Activated B cell treated with CpG ODN at 0.5 μM for 24 hours (primary cell): ENCODE measurements around the gene FLII. TPM values are rescaled to one million over a fixed set of nuclear protein-coding genes. Genes with fewer than 3 reads are reported as not detected.
"Not testable (repeated sequence)": the region's sequence is repeated elsewhere in the genome, so short reads cannot be mapped to it uniquely, and the experiment has no call there.

Experiments used
- ATAC-seq: fragments of 200-7000 bp; cut with Tn5 transposase; one replicate; pipeline ENCODE4 v1.10.0; 2021; ENCODE audit warnings: low read depth, mild to moderate bottlenecking, moderate library complexity
- CTCF ChIA-PET: fragments of 350-600 bp; sonication (Branson Sonifier 250); formaldehyde crosslinking; loops from one replicate; lab custom pipeline; 2021; ENCODE audit warnings: antibody characterized with exemption; lab: Charles Lee
- POLR2A ChIA-PET: fragments of 350-600 bp; sonication (Branson Sonifier 250); formaldehyde crosslinking; loops from one replicate; lab custom pipeline; 2021; ENCODE audit warnings: antibody characterized with exemption; lab: Charles Lee
- DNase-seq: peaks from one replicate; pipeline ENCODE4 v3.0.0; 2022
- H3K27ac Mint-ChIP-seq: one replicate; pipeline ENCODE4 v1.8.0; 2020; ENCODE audit warnings: mixed read lengths
- H3K27me3 Mint-ChIP-seq: one replicate; pipeline ENCODE4 v1.8.0; 2021; ENCODE audit warnings: mixed read lengths
- H3K36me3 Mint-ChIP-seq: one replicate; pipeline ENCODE4 v1.8.0; 2021; ENCODE audit warnings: low read depth, mixed read lengths
- H3K4me1 Mint-ChIP-seq: one replicate; pipeline ENCODE4 v1.8.0; 2021; ENCODE audit warnings: mixed read lengths
- H3K4me3 Mint-ChIP-seq: one replicate; pipeline ENCODE4 v1.8.0; 2020; ENCODE audit warnings: mild to moderate bottlenecking, mixed read lengths
- H3K9me3 Mint-ChIP-seq: one replicate; pipeline ENCODE4 v1.8.0; 2020; ENCODE audit warnings: mixed read lengths
- CTCF ChIP-seq: fragments of 200-600 bp; IDR thresholded peaks from one replicate; pipeline ENCODE4 v1.8.0; 2022; ENCODE audit warnings: antibody characterized with exemption, mild to moderate bottlenecking
- intact Hi-C: fragments of 100-400 bp; cut with micrococcal nuclease; formaldehyde crosslinking; loops from one replicate; pipeline ENCODE4 v1.15.1; 2024
- total RNA-seq: library from RNA; stranded (reverse); gene quantifications from 2 replicates; pipeline ENCODE4 v1.2.3, GENCODE V29; 2022

The FLII gene
- total RNA-seq = 291 and 301 TPM in 2 replicates

GRCh38 chr17:18258356-18259038 is at the start of gene FLII:
FLII (minus strand) TSS chr17:18258738; CDS start chr17:18258690, 48 bp downstream.
- Mint-ChIP-seq H3K27me3 (no peaks in the 10 kb centered on the region), H3K9me3 (no peaks in the 10 kb centered on the region), H3K4me3 (peak within 1 kb of the TSS; percentile 96), H3K36me3 (peaks cover 36% of the 10 kb centered on the region), H3K4me1 (peaks cover 38% of the 10 kb centered on the region), H3K27ac (peak within 1 kb of the TSS; percentile 81)
- peak; percentile 43 for ATAC-seq
- TF ChIP-seq CTCF = no peak
- intact Hi-C loops = loop anchor here (1.0 kb wide), 1 partner anchor 10 kb away; no protein-coding TSS in a partner anchor
- POLR2A ChIA-PET = interaction anchor here (0.9 to 1.9 kb wide), 2 partner anchors 56 to 78 kb away, joined by 3 to 10 read pairs; partner anchors contain the start of genes SMCR8 and TOP3A
- DNase-seq = peak; percentile 66
- CTCF ChIA-PET = no interaction called here

- H3K4me3 Mint-ChIP-seq, H3K27me3 Mint-ChIP-seq, ATAC-seq, intact Hi-C loops, DNase-seq, H3K27ac Mint-ChIP-seq, H3K9me3 Mint-ChIP-seq, CTCF ChIA-PET, H3K4me1 Mint-ChIP-seq, POLR2A ChIA-PET: not testable (repeated sequence)
- H3K36me3 Mint-ChIP-seq = peaks cover 70% of the 10 kb centered on the region
Measured at GRCh38 chr17:18303206-18303605, 44.7 kb upstream of the FLII start.

- Mint-ChIP-seq H3K27me3 (no peaks in the 10 kb centered on the region), H3K4me1 (peaks cover 12% of the 10 kb centered on the region), H3K4me3 (no peak overlapping the region), H3K9me3 (no peaks in the 10 kb centered on the region), H3K36me3 (peaks cover 62% of the 10 kb centered on the region), H3K27ac (no peak overlapping the region)
- ATAC-seq (no peak), DNase-seq (no peak)
- no peak for TF ChIP-seq CTCF
- CTCF ChIA-PET = no interaction called here
- POLR2A ChIA-PET = no interaction called here
- intact Hi-C loops = no loop called here
Measured at GRCh38 chr17:18300725-18301480, 42.4 kb upstream of the FLII start.

GRCh38 chr17:18298061-18298460 is 39.5 kb upstream of the FLII start:
- intact Hi-C loops, H3K9me3 Mint-ChIP-seq, DNase-seq, H3K27ac Mint-ChIP-seq, H3K4me3 Mint-ChIP-seq, ATAC-seq, H3K27me3 Mint-ChIP-seq, POLR2A ChIA-PET, CTCF ChIA-PET: not testable (repeated sequence)
- Mint-ChIP-seq H3K4me1 (peaks cover 12% of the 10 kb centered on the region), H3K36me3 (peaks cover 57% of the 10 kb centered on the region)

- Mint-ChIP-seq H3K4me1 (peaks cover 7% of the 10 kb centered on the region), H3K4me3 (no peak overlapping the region), H3K36me3 (peaks cover 64% of the 10 kb centered on the region), H3K27me3 (no peaks in the 10 kb centered on the region), H3K27ac (no peak overlapping the region), H3K9me3 (no peaks in the 10 kb centered on the region)
- POLR2A ChIA-PET = no interaction called here
- CTCF ChIA-PET = no interaction called here
- DNase-seq (no peak), ATAC-seq (no peak)
- intact Hi-C loops = no loop called here
- no peak for TF ChIP-seq CTCF
Measured at GRCh38 chr17:18291718-18292540, 33.4 kb upstream of the FLII start.
